SK-MEL-5 (cell line): ENCODE measurements around the gene RFC1. TPM values are rescaled to one million over a fixed set of nuclear protein-coding genes. Genes with fewer than 3 reads are reported as not detected.
"Not testable (repeated sequence)": the region's sequence is repeated elsewhere in the genome, so short reads cannot be mapped to it uniquely, and the experiment has no call there.

Source experiments
- DNase-seq: peaks from one replicate; pipeline ENCODE4 v3.0.0-alpha.2; 2016; ENCODE audit warnings: low read depth, low spot score
- in situ Hi-C: cut with HindIII; loops from 2 replicates; pipeline ENCODE4 v1.10.0; 2016; ENCODE audit warnings: low sequenced_read_pairs, high pct_unique_total_duplicates, low pct_unique_long_range_greater_than_20kb
- small RNA-seq, 2 experiments: library from RNA; depleted of rRNA; stranded (forward); fragments of <200 nt; gene quantifications; one replicate each; pipeline ENCODE3, GENCODE V24; 2014
- total RNA-seq: library from RNA; depleted of rRNA; stranded (reverse); fragments of >200 nt; shearing (Covaris generic); gene quantifications from 2 replicates; pipeline ENCODE4 v1.2.3, GENCODE V29; 2014; rRNA removed

RFC1 gene
- total RNA-seq, 1 experiment from 2014 or later = 54.0 TPM

DNA sequence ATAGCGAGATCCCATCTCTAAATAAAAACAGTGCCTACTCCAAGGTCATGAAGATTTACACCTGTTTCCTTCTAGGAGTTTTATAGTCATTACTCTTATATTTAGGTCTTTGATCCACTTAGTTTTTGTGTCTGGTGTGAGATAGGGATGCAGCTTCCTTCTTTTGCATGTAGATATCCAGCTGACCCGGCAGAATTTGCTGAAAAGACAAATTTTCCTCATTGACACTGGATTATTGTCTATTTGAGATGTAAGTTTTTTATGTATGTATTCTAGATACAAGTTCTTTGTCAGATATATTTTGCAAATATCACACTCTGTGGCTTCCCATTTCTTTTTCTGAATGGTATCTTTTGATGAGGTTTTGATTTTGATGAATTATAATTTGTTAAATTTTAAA lies 85.4 kb downstream of the RFC1 start:
- in situ Hi-C loops = no loop called here
- no peak for DNase-seq

DNA sequence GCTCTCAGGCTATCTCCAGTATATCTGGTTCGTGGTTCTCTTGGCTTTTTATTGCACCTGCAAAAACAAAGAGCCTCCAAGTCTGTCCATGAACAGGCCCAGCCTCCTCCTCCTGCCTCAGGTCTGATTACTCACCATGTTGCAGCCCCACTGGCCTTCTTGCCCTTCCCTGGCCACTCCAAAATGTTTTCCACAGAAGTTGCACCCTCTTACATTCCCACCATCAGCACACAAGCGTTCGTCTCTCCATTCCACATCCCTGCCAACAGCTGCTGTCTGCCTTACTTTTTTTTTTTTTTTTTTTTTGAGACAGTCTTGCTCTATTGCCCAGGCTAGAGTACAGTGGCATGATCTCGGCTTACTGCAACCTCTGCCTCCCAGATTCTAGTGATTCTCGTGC lies 86.7 kb downstream of the RFC1 start:
- DNase-seq = no peak
- in situ Hi-C loops = no loop called here

DNA sequence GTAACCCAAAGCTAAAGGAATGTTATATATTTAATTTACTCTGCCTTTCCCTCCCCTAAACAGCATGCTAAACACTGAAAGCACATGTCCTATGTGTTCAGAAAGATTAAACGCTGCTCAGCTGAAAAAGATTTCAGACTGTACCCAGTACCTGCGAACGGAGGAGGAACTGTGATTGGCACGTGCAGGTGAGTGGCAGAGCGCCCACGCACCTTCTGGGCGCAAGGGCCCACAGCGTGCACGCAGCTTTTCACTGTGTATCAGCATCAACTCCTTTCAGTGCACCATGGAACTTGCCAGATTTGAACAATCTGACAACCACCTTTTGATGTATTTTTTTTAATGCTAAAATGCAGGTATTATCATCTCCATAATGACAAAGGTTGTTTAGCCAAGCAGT lies 87.7 kb downstream of the RFC1 start:
- in situ Hi-C loops = no loop called here
- no peak for DNase-seq

DNA sequence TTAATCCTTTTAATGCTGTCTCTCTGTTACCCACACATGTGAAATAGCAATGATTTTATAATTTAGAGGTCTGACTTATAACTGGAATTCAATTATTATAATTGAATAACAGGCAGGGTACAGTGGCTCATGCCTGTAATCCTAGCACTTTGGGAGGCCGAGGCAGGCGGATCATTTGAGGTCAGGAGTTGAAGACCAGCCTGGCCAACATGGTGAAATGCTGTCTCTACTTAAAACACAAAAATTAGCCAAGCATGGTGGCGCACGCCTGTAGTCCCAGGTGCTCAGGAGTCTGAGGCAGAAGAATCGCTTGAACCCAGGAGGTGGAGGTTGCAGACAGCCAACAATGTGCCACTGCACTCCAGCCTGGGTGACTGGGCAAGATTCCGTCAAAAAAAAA lies 88.5 kb downstream of the RFC1 start:
- in situ Hi-C loops, DNase-seq: not testable (repeated sequence)

- in situ Hi-C loops = no loop called here
- DNase-seq = no peak
These were observed 91.7 kb downstream of the RFC1 start for GRCh38 chr4:39274503-39274902.

DNA sequence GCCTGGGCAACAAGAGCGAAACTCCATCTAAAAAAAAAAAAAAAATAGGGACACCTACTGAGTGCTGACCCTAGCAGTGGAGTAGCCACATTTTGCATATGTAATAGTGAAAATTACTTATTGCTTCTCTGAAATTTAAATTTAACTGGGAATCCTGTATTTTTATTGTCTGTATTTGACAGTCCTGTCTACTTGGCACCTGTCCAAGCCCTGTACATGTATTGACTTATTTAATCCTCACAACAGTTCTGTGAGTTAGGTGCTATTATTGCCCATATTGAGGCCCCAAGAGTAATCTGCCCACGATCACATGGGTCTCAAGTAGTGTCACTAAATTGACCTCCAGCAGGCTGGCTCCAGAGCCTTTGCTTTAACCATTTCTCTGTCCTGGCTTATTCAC lies 102.3 kb downstream of the RFC1 start:
- in situ Hi-C loops = no loop called here
- DNase-seq = no peak

GRCh38 chr4:39259571-39260330 lies 106.4 kb downstream of the RFC1 start:
- no peak for DNase-seq
- in situ Hi-C loops = no loop called here

GRCh38 chr4:39256436-39256835 lies 109.7 kb downstream of the RFC1 start:
- no peak for DNase-seq
- in situ Hi-C loops = no loop called here

DNA sequence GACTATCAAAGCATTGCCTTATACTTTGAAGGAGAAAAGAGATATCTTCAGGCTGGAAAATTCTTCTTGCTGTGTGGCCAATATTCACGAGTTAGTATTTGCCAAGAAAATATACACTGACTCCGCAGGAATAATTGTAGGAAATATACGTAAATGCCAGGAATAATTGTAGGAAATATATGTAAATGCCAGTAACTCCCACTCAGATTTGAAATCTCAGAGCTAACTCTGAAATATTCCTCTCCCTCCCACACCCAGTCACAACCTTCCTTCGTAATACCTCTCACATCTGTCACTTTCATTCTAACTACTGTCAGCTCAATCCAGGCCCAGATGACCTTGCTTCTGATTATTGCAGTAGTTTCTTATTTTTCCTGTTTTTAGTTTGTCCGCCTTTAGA lies 110.3 kb downstream of the RFC1 start:
- in situ Hi-C loops = no loop called here
- DNase-seq = no peak

- in situ Hi-C loops = no loop called here
- DNase-seq = no peak
These were observed 110.9 kb downstream of the RFC1 start for GRCh38 chr4:39255266-39255665.

DNA sequence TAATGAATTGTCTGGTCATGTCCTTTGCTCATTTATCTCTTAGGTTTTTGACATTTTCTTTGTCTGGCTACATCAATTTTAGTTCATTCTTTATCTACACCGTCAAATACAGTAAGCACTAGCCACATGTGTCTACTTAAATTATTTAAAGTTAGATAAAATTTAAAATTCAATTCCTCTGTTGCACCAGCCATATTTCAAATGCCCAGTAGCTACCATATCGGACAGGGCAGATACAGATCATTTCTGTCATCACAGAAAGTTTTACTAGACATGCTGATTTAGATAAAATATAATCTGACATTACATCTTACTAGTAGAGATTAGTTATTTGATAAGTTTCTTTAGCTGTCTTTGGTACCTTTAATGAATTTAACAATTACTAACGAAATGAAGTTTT lies 122.7 kb downstream of the RFC1 start:
- DNase-seq = no peak
- in situ Hi-C loops = no loop called here

Small RNA genes within 50 kb of the gene (small RNA-seq; reads per million reads assigned to genes)
- 0 reads per million in 2 experiments for gene MIR5591
- 0 to 0.05 reads per million in 2 experiments for gene RNU6-32P
- 0 reads per million in 2 experiments for gene RNU6-887P

Other genes starting within 250 kb of the RFC1 start
- gene WDR19, start 183.8 kb downstream of the RFC1 start, total RNA-seq = 15.8 and 20.5 TPM in 2 replicates
- gene KLB, start 40.6 kb upstream of the RFC1 start, total RNA-seq = not detected in 2 replicates
- 3,684 and 3,967 TPM in 2 replicates for gene RPL9, start 92.6 kb upstream of the RFC1 start, total RNA-seq
- gene LIAS, start 92.7 kb upstream of the RFC1 start, total RNA-seq = 20.4 and 20.5 TPM in 2 replicates
- gene UGDH, start 161.1 kb upstream of the RFC1 start, total RNA-seq = 90.9 and 93.4 TPM in 2 replicates